Left cardiac atrium (tissue), 4 donors: Measurements from ENCODE around the gene NRN1. TPM values are rescaled to one million over a fixed set of nuclear protein-coding genes. Genes with fewer than 3 reads are reported as not detected.
"Not testable (repeated sequence)": the region's sequence is repeated elsewhere in the genome, so short reads cannot be mapped to it uniquely, and the experiment has no call there.

ENCODE experiments used
- ATAC-seq, 2 donors: fragments of 200-7000 bp; cut with Tn5 transposase; one replicate each; pipeline ENCODE4 v1.9.1; 2020; ENCODE audit warnings: mild to moderate bottlenecking in 2 of 2, moderate library complexity in 2 of 2
- DNase-seq: peaks from one replicate; pipeline ENCODE4 v3.0.0-alpha.2; 2020
- intact Hi-C, 2 donors: fragments of 100-400 bp; cut with DNase I; formaldehyde crosslinking; loops; one replicate each; pipeline versions ENCODE4 v1.14.1 to v1.15.1; 2022 to 2023
- total RNA-seq, 2 donors: library from RNA; stranded (reverse); fragmentation: NEBNext Ultra II Directional; extraction: Animal tissue kit (Norgen Biotek cat#: 25700); gene quantifications; one replicate each; pipeline ENCODE4 v1.2.1, GENCODE V29; 2021
- donor health status: DM: no; HTN: yes; CAD: no.
- donor health status: DM: no; HTN: yes; CAD: no; lungs with severe emphysema.
- donor health status: DM: yes; HTN: yes; CAD: no.
- donor health status: Dilated cardiomyopathy.

Gene NRN1
- total RNA-seq, 2 donors from 2014 or later, result 12.8 to 18.1 TPM

- ATAC-seq, result no peak
These were observed 15.9 kb downstream of the NRN1 start for GRCh38 chr6:5990786-5991185.

GRCh38 chr6:5989141-5989723, 17.5 kb downstream of the NRN1 start:
- peak; percentile 38 to 84 for ATAC-seq
- intact Hi-C loops, result no loop called here
- DNase-seq, result peak; percentile 42

More at GRCh38 chr6:5990786-5991185, 15.9 kb downstream of the NRN1 start:
- intact Hi-C loops, result no loop called here
- no peak for DNase-seq

GRCh38 chr6:5986861-5987260, 19.9 kb downstream of the NRN1 start:
- intact Hi-C loops, result no loop called here
- ATAC-seq (no peak), DNase-seq (no peak)

DNA sequence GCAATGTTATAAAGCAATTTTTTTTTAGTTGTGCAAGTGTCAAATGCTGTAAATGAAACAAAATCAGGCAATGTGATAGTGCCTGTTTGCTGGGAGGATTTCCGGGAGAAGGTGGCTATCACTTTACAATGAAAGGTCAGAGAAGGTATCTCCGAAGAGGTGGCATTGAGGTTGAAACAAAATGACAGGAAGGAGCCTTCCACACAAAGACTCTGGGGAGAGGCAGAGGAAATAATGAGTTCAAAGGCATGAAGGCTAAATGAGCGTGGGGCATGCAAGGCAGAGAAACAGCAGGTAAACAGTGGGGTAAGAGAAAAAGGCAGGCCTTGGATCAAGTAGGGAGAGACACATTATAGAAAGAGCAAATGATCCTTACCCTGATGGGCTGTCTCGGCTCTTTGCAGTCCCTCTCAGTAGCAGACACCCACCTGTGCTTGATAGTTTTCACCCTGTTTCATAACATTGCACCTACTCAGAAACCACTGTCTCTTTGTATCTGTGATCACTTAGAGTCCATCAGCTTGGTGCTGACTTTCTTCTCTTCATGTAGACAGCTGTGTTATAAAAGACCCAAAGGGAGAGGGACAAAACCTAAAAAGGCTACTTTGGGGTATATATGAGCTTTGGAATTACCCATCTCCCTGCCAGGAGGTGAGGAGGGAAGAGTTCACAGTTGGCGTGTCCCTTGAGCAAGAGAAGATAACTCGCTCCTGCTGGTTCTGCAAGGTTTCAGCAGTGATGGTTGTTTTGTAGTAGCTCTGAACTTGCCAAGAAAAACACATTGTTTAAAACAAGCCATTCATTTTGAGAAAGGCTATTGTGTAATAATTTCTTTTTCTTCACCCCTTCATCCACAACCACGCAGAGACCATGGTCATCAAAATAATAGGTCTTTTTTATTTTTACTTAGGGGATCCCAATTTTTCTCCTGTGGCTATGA, 22.3 kb downstream of the NRN1 start:
- intact Hi-C loops, result no loop called here
- DNase-seq (no peak), ATAC-seq (no peak)

- intact Hi-C loops, result no loop called here
- peak in 1 of 2 donors; percentile 51 for ATAC-seq
- DNase-seq, result no peak
These were observed 25.3 kb downstream of the NRN1 start for GRCh38 chr6:5981126-5982026.

DNA sequence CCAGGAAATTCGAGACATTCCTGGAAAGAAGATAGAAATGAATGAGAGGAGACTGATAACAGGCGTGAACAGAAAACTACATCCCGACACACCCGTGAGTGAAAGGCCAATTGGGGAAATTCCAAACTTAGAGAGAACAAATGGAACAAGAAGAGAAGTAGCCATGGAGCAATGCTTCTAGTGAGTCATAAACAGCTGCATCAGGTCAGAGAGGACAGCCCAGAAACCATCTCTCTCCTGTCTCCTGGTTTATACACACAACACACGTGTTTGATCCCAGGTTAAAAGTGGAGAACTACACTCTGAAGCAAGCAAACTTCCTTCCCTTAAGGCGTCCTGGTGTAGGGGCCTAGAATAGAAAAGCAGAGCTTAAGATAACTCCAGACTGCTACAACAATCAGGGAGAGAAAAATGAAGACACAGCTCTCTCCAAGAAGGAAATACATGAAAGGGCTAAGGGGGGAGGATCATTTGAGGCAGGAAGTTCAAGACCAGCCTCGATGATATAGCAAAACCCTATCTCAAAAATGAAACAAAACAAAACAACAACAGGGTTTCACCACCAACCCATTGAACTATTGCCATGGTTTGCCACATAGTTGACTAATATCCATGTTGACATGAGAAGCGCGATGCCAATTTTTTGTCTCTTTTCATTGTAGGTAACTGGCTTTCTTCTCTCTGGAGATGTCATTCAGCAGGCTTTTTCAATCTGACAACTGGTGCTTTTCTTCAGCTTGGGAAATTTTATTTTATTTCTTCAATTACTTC, 26.9 kb downstream of the NRN1 start:
- DNase-seq (no peak), ATAC-seq (peak in 1 of 2 donors; percentile 92)
- intact Hi-C loops, result no loop called here

DNA sequence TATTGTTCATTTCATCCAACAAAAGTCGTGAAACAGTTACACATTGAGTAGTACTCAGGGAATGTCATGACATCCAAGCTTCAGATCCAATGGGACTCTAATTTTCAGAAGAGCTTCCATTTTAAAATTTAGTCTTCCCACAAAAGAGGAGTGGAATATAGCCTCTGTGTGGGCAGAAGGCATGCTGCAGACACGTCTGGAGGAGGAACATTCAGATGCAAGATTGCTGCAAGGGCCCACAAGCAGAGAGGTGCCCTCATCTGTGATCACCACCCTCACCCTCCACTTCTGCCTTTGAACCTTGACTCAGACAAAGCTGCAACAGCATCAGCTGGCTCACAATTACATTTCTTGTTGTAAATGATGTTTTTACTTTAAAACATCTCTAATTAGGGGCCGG, 29.9 kb downstream of the NRN1 start:
- DNase-seq (no peak), ATAC-seq (no peak)
- intact Hi-C loops, result no loop called here

- peak; percentile 65 for DNase-seq
- intact Hi-C loops, result no loop called here
- peak; percentile 67 to 93 for ATAC-seq
These were observed 37.6 kb downstream of the NRN1 start for GRCh38 chr6:5968817-5969734.

GRCh38 chr6:5968036-5968435, 38.7 kb downstream of the NRN1 start:
- intact Hi-C loops, ATAC-seq, DNase-seq: not testable (repeated sequence)

GRCh38 chr6:5967594-5967993, 39.1 kb downstream of the NRN1 start:
- ATAC-seq (no peak), DNase-seq (no peak)
- intact Hi-C loops, result no loop called here

GRCh38 chr6:5962794-5963193, 43.9 kb downstream of the NRN1 start:
- no peak for ATAC-seq
- intact Hi-C loops, result no loop called here
- no peak for DNase-seq

GRCh38 chr6:5961836-5962235, 44.9 kb downstream of the NRN1 start:
- no peak for ATAC-seq

DNA sequence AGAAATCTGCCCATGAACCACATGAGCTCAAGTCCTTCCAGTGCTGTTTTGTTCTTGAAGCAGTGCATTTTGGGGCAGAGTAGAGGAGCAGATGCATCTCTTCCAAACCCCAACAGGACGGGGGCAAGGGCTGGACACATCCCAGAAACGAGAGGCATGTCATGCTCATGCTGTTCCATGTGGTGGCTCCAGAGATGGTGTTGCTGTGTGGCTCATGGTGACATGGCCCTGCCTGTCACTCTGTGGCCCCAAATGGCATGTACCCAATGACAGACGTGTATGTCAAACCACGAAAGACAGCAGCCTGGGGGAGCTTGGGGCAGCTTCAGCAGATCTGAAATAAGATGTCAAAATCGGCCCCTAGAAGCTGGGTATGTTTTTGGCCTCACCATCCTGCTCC, 46.3 kb downstream of the NRN1 start:
- intact Hi-C loops, result no loop called here
- DNase-seq (no peak), ATAC-seq (no peak)

More at GRCh38 chr6:5961836-5962235, 44.9 kb downstream of the NRN1 start:
- DNase-seq, result no peak
- intact Hi-C loops, result no loop called here

- no peak for ATAC-seq
- DNase-seq, result no peak
- intact Hi-C loops, result no loop called here
These were observed 47.8 kb downstream of the NRN1 start for GRCh38 chr6:5958921-5959320.

- ATAC-seq (no peak), DNase-seq (no peak)
- intact Hi-C loops, result no loop called here
These were observed 49.8 kb downstream of the NRN1 start for GRCh38 chr6:5956939-5957338.

GRCh38 chr6:5950361-5950785, 56.4 kb downstream of the NRN1 start:
- no peak for DNase-seq
- no peak for ATAC-seq
- intact Hi-C loops, result no loop called here
